HepG2 (cell line): Measurements from ENCODE around the gene TRAPPC12. TPM values are rescaled to one million over a fixed set of nuclear protein-coding genes. Genes with fewer than 3 reads are reported as not detected.

Experiments used
- ARNTL ChIP-seq: sonication (generic); formaldehyde crosslinking; IDR thresholded peaks from 2 replicates; pipeline ENCODE4 v1.4.0; 2020; ENCODE audit warnings: mild to moderate bottlenecking, missing genetic modification reagents
- CENPBD1 ChIP-seq: sonication (generic); formaldehyde crosslinking; IDR thresholded peaks from 2 replicates; pipeline ENCODE4 v1.8.0; 2022; ENCODE audit warnings: missing genetic modification reagents, low read depth, mild to moderate bottlenecking, borderline replicate concordance
- CREBL2 ChIP-seq: sonication (generic); formaldehyde crosslinking; IDR thresholded peaks from 2 replicates; pipeline ENCODE4 v1.8.1; 2023; ENCODE audit warnings: missing genetic modification reagents, mild to moderate bottlenecking, borderline replicate concordance
- ELF3 ChIP-seq: IDR thresholded peaks from 2 replicates; pipeline ENCODE4 v1.6.1; 2016; ENCODE audit warnings: missing genetic modification reagents, missing compliant biosample characterization
- FOXP4 ChIP-seq: sonication (generic); formaldehyde crosslinking; IDR thresholded peaks from 2 replicates; pipeline ENCODE4 v1.4.0; 2020; ENCODE audit warnings: missing genetic modification reagents
- GATA4 ChIP-seq: sonication (generic); IDR thresholded peaks from 2 replicates; pipeline ENCODE4 v1.6.1; 2016; ENCODE audit warnings: antibody characterized with exemption, low read depth, borderline replicate concordance
- HOXA9 ChIP-seq: sonication (generic); formaldehyde crosslinking; IDR thresholded peaks from 2 replicates; pipeline ENCODE4 v1.8.1; 2022; ENCODE audit warnings: missing genetic modification reagents, mild to moderate bottlenecking, moderate library complexity, borderline replicate concordance
- KDM6A ChIP-seq: IDR thresholded peaks from 2 replicates; pipeline ENCODE4 v1.6.1; 2016; ENCODE audit warnings: low read depth
- MBD4 ChIP-seq: IDR thresholded peaks from 2 replicates; pipeline ENCODE4 v1.6.1; 2012; ENCODE audit warnings: low read length, inconsistent platforms, borderline replicate concordance
- MXD4 ChIP-seq: IDR thresholded peaks from 2 replicates; pipeline ENCODE4 v1.6.1; 2016; ENCODE audit warnings: mild to moderate bottlenecking, missing biosample characterization, missing genetic modification reagents
- NCOA1 ChIP-seq: sonication (generic); formaldehyde crosslinking; IDR thresholded peaks from 2 replicates; pipeline ENCODE4 v1.9.0; 2021; ENCODE audit warnings: missing genetic modification reagents
- NR2F6 ChIP-seq, 2 experiments: IDR thresholded peaks; 2 replicates each; pipeline ENCODE4 v1.6.1; 2016; ENCODE audit warnings: antibody characterized with exemption in 1 of 2, mild to moderate bottlenecking in 1 of 2
- PRDM10 ChIP-seq: sonication (generic); formaldehyde crosslinking; IDR thresholded peaks from 2 replicates; pipeline ENCODE4 v1.4.0; 2020; ENCODE audit warnings: low read depth, missing genetic modification reagents
- RXRB ChIP-seq: IDR thresholded peaks from 2 replicates; pipeline ENCODE4 v1.6.1; 2016; ENCODE audit warnings: borderline replicate concordance, missing genetic modification reagents, missing compliant biosample characterization
- SAP130 ChIP-seq: IDR thresholded peaks from 2 replicates; pipeline ENCODE4 v1.6.1; 2016; ENCODE audit warnings: low read depth
- SKIL ChIP-seq: sonication (generic); formaldehyde crosslinking; IDR thresholded peaks from 2 replicates; pipeline ENCODE4 v1.8.0; 2022; ENCODE audit warnings: missing genetic modification reagents, mild to moderate bottlenecking, moderate library complexity, borderline replicate concordance
- STAG1 ChIP-seq: sonication (generic); formaldehyde crosslinking; IDR thresholded peaks from 2 replicates; pipeline ENCODE4 v1.4.0; 2020; ENCODE audit warnings: missing genetic modification reagents
- ZNF253 ChIP-seq: sonication (generic); formaldehyde crosslinking; IDR thresholded peaks from 2 replicates; pipeline ENCODE4 v1.8.0; 2022; ENCODE audit warnings: mild to moderate bottlenecking, missing genetic modification reagents, borderline replicate concordance
- ZNF260 ChIP-seq: sonication (generic); formaldehyde crosslinking; IDR thresholded peaks from 2 replicates; pipeline ENCODE4 v1.4.0; 2020; ENCODE audit warnings: missing genetic modification reagents, low read depth, mild to moderate bottlenecking, borderline replicate concordance
- ZNF33A ChIP-seq: sonication (generic); formaldehyde crosslinking; IDR thresholded peaks from 2 replicates; pipeline ENCODE4 v1.5.1; 2020; ENCODE audit warnings: missing genetic modification reagents, mild to moderate bottlenecking, moderate library complexity, borderline replicate concordance
- ZNF652 ChIP-seq: IDR thresholded peaks from 2 replicates; pipeline ENCODE4 v1.6.1; 2016; ENCODE audit warnings: low read depth, borderline replicate concordance
- ZNF878 ChIP-seq: sonication (generic); formaldehyde crosslinking; IDR thresholded peaks from 2 replicates; pipeline ENCODE4 v1.8.1; 2023; ENCODE audit warnings: mild to moderate bottlenecking, missing genetic modification reagents, moderate library complexity
- ZNF879 ChIP-seq: sonication (generic); formaldehyde crosslinking; IDR thresholded peaks from 2 replicates; pipeline ENCODE4 v1.8.1; 2023; ENCODE audit warnings: missing genetic modification reagents
- polyA plus RNA-seq, 8 experiments: library from polyadenylated mRNA; depleted of rRNA in 3 of 8; stranded (reverse) in 7 of 8; unstranded in 1 of 8; fragments of >200 nt; fragmentation: Illumina TruSeq in 4 of 8; extraction: Trizol in 4 of 8; gene quantifications; 2 replicates each; pipeline versions ENCODE4 v1.2.1 to v1.2.3, GENCODE V29; 2011 to 2016; ENCODE audit warnings: low read depth in 4 of 8, missing spikeins in 1 of 8, mixed read lengths in 1 of 8; ENCODE audit not compliant: insufficient read depth in 1 of 8
- total RNA-seq, 5 experiments: library from RNA; depleted of rRNA; stranded (reverse); fragments of >200 nt; fragmentation: Illumina TruSeq; extraction: Trizol; gene quantifications; 2 replicates each; pipeline ENCODE4 v1.2.3, GENCODE V29; 2016; ENCODE audit warnings: low read depth in 1 of 5

TRAPPC12 gene
- total and polyA plus RNA-seq, 2 of the 13 experiments (the other 11 are each of a cell fraction or from before 2014, with no cell fraction given), result 46.4 to 97.7 TPM

- TF ChIP-seq PRDM10 (CRISPR knock-in tag), result no peak
- TF ChIP-seq MXD4 (CRISPR knock-in tag), result no peak
- TF ChIP-seq NCOA1 (CRISPR knock-in tag), result no peak
- no peak for TF ChIP-seq KDM6A
- no peak for TF ChIP-seq MBD4
- peak; percentile 87 for TF ChIP-seq NR2F6 (IDR thresholded peaks at IDR 0.05)
- TF ChIP-seq NR2F6 (CRISPR knock-in tag; IDR thresholded peaks at IDR 0.05), result peak; percentile 76
- 0 out of 2 replicates have a peak, but pooled peaks have one; percentile 10 for TF ChIP-seq ELF3 (CRISPR knock-in tag)
- TF ChIP-seq CENPBD1 (CRISPR knock-in tag), result no peak; the same call in 1 of the 2 replicates
- no peak for TF ChIP-seq CREBL2
- no peak for TF ChIP-seq ZNF253 (CRISPR knock-in tag)
- no peak for TF ChIP-seq HOXA9 (CRISPR knock-in tag)
- TF ChIP-seq ZNF33A (CRISPR knock-in tag), result no peak
- peak; percentile 26; the same call in 1 of the 2 replicates for TF ChIP-seq FOXP4
- TF ChIP-seq ARNTL (CRISPR knock-in tag), result no peak
- TF ChIP-seq GATA4, result peak; percentile 76; the same call in 1 of the 2 replicates
- no peak for TF ChIP-seq ZNF879 (CRISPR knock-in tag)
- TF ChIP-seq STAG1 (CRISPR knock-in tag), result no peak
- peak; percentile 54; the same call in 1 of the 2 replicates for TF ChIP-seq RXRB (CRISPR knock-in tag)
- no peak for TF ChIP-seq SKIL (CRISPR knock-in tag)
- no peak for TF ChIP-seq ZNF260 (CRISPR knock-in tag)
- TF ChIP-seq ZNF878 (CRISPR knock-in tag), result 0 out of 2 replicates have a peak, but pooled peaks have one; percentile 30
- TF ChIP-seq ZNF652 (CRISPR knock-in tag), result no peak
- 0 out of 2 replicates have a peak, but pooled peaks have one; percentile 44 for TF ChIP-seq SAP130 (CRISPR knock-in tag)
Observed at GRCh38 chr2:3523551-3524041, 144.1 kb downstream of the TRAPPC12 start (continued).
